ENCODE results near the gene PIM1.

PIM1 gene

GRCh38 chr6:37169496-37170272 lies at the start of gene PIM1:
TSS of gene PIM1 (plus strand) at chr6:37170152. CDS start at chr6:37170576, 424 bp downstream.
- TF ChIP-seq ZFX (IDR thresholded peaks at IDR 0.05; ENCODE audit: borderline replicate concordance) (no peak), CTCF (IDR thresholded peaks at IDR 0.05) (no peak)

GRCh38 chr6:37121556-37121955 lies 48.4 kb upstream of the PIM1 start:
- H3K27ac ChIP-seq = no peak overlapping the region
- TF ChIP-seq CTCF (IDR thresholded peaks at IDR 0.05) (no peak), ZFX (IDR thresholded peaks at IDR 0.05; ENCODE audit: borderline replicate concordance) (no peak)

More at GRCh38 chr6:37169496-37170272, at the start of gene PIM1:
- H3K27ac ChIP-seq = peak within 1 kb of the TSS; percentile 80

GRCh38 chr6:37122861-37123260 lies 47.1 kb upstream of the PIM1 start:
- TF ChIP-seq ZFX (IDR thresholded peaks at IDR 0.05; ENCODE audit: borderline replicate concordance) (no peak), CTCF (IDR thresholded peaks at IDR 0.05) (no peak)
- no peak overlapping the region for H3K27ac ChIP-seq

GRCh38 chr6:37123957-37124729 lies 45.8 kb upstream of the PIM1 start:
- no peak for TF ChIP-seq ZFX (IDR thresholded peaks at IDR 0.05; ENCODE audit: borderline replicate concordance)
- no peak for TF ChIP-seq CTCF (IDR thresholded peaks at IDR 0.05)
- H3K27ac ChIP-seq = no peak overlapping the region

- no peak overlapping the region for H3K27ac ChIP-seq
- TF ChIP-seq ZFX (IDR thresholded peaks at IDR 0.05; ENCODE audit: borderline replicate concordance) = no peak
- TF ChIP-seq CTCF (IDR thresholded peaks at IDR 0.05) = no peak
These were observed 44.0 kb upstream of the PIM1 start for GRCh38 chr6:37125774-37126492.

GRCh38 chr6:37126493-37126958 lies 43.4 kb upstream of the PIM1 start:
- TF ChIP-seq ZFX (IDR thresholded peaks at IDR 0.05; ENCODE audit: borderline replicate concordance) (no peak), CTCF (IDR thresholded peaks at IDR 0.05) (no peak)
- H3K27ac ChIP-seq = no peak overlapping the region

Measured in 22Rv1 (cell line).